WTC11 (cell line): ENCODE results near the gene VAV2. TPM values are rescaled to one million over a fixed set of nuclear protein-coding genes. Genes with fewer than 3 reads are reported as not detected.

Experiments used
- ATAC-seq: fragments of 200-7000 bp; cut with Tn5 transposase; 2 replicates; pipeline ENCODE4 v1.10.0; 2021; ENCODE audit warnings: mild to moderate bottlenecking, moderate library complexity
- CTCF ChIA-PET: fragments of 300-600 bp; sonication (Branson Sonifier 250); formaldehyde crosslinking; loops from one replicate; lab custom pipeline; 2021; ENCODE audit warnings: antibody characterized with exemption; lab: Charles Lee
- POLR2A ChIA-PET: fragments of 350-600 bp; sonication (Branson Sonifier 250); formaldehyde crosslinking; loops from one replicate; lab custom pipeline; 2021; ENCODE audit warnings: antibody characterized with exemption; lab: Charles Lee
- DNase-seq: peaks from one replicate; pipeline ENCODE4 v3.0.0; 2021; ENCODE audit warnings: low spot score
- H3K27ac Mint-ChIP-seq: 2 replicates; pipeline ENCODE4 v1.8.0; 2021; ENCODE audit warnings: mixed read lengths
- H3K27me3 Mint-ChIP-seq: 2 replicates; pipeline ENCODE4 v1.8.0; 2021; ENCODE audit warnings: low read depth, mild to moderate bottlenecking, moderate library complexity, mixed read lengths
- H3K36me3 Mint-ChIP-seq: 2 replicates; pipeline ENCODE4 v1.8.0; 2021; ENCODE audit warnings: mixed read lengths
- H3K4me1 Mint-ChIP-seq: 2 replicates; pipeline ENCODE4 v1.8.0; 2022; ENCODE audit warnings: mixed read lengths
- H3K4me3 Mint-ChIP-seq: 2 replicates; pipeline ENCODE4 v1.8.0; 2021; ENCODE audit warnings: mild to moderate bottlenecking, moderate library complexity, mixed read lengths
- H3K9me3 Mint-ChIP-seq: 2 replicates; pipeline ENCODE4 v1.8.0; 2021; ENCODE audit warnings: mixed read lengths
- ATF6 ChIP-seq: sonication (generic); formaldehyde crosslinking; IDR thresholded peaks from 2 replicates; pipeline ENCODE4 v1.8.1; 2023; ENCODE audit warnings: mild to moderate bottlenecking, missing genetic modification reagents
- CREB1 ChIP-seq: sonication (generic); formaldehyde crosslinking; IDR thresholded peaks from 2 replicates; pipeline ENCODE4 v1.8.0; 2023; ENCODE audit warnings: mild to moderate bottlenecking, missing genetic modification reagents
- CTCF ChIP-seq: fragments of 200-600 bp; IDR thresholded peaks from 2 replicates; pipeline ENCODE4 v1.8.0; 2022; ENCODE audit warnings: antibody characterized with exemption
- EMX1 ChIP-seq: fragments of 250-450 bp; sonication (Bioruptor Pico); IDR thresholded peaks from 2 replicates; pipeline ENCODE4 v1.8.0; 2021; ENCODE audit warnings: mild to moderate bottlenecking
- HMGXB4 ChIP-seq: sonication (generic); formaldehyde crosslinking; IDR thresholded peaks from 2 replicates; pipeline ENCODE4 v1.8.1; 2023; ENCODE audit warnings: mild to moderate bottlenecking, moderate library complexity, missing genetic modification reagents
- JAZF1 ChIP-seq: fragments of 250-450 bp; sonication (Bioruptor Pico); IDR thresholded peaks from 2 replicates; pipeline ENCODE4 v1.9.0; 2021; ENCODE audit warnings: moderate library complexity, mild to moderate bottlenecking, inconsistent platforms
- MYBL2 ChIP-seq: sonication (generic); formaldehyde crosslinking; IDR thresholded peaks from 2 replicates; pipeline ENCODE4 v1.8.1; 2023; ENCODE audit warnings: mild to moderate bottlenecking, moderate library complexity, missing genetic modification reagents
- NR1H2 ChIP-seq: sonication (generic); formaldehyde crosslinking; IDR thresholded peaks from 2 replicates; pipeline ENCODE4 v1.9.0; 2021; ENCODE audit warnings: mild to moderate bottlenecking, moderate library complexity, missing genetic modification reagents
- PRRX2 ChIP-seq: fragments of 250-450 bp; sonication (Bioruptor Pico); IDR thresholded peaks from 2 replicates; pipeline ENCODE4 v1.8.0; 2021; ENCODE audit warnings: mild to moderate bottlenecking
- RORB ChIP-seq: fragments of 250-450 bp; sonication (Bioruptor Pico); IDR thresholded peaks from 2 replicates; pipeline ENCODE4 v1.9.0; 2021; ENCODE audit warnings: mild to moderate bottlenecking
- SMAD4 ChIP-seq: sonication (generic); formaldehyde crosslinking; IDR thresholded peaks from 2 replicates; pipeline ENCODE4 v1.8.0; 2022; ENCODE audit warnings: mild to moderate bottlenecking, missing genetic modification reagents
- SOX15 ChIP-seq: fragments of 250-450 bp; sonication (Bioruptor Pico); IDR thresholded peaks from 2 replicates; pipeline ENCODE4 v1.9.0; 2021; ENCODE audit warnings: mild to moderate bottlenecking
- USF1 ChIP-seq: sonication (generic); formaldehyde crosslinking; IDR thresholded peaks from 2 replicates; pipeline ENCODE4 v1.8.0; 2022; ENCODE audit warnings: mild to moderate bottlenecking, missing genetic modification reagents
- total RNA-seq: library from RNA; stranded (reverse); gene quantifications from 3 replicates; pipeline ENCODE4 v1.2.3, GENCODE V29; 2021
- TF ChIP-seq, protein P1 (sequence below): sonication (generic); formaldehyde crosslinking; IDR thresholded peaks from 2 replicates; pipeline ENCODE4 v1.8.0; 2023; ENCODE audit warnings: mild to moderate bottlenecking, missing genetic modification reagents
- TF ChIP-seq, protein P2 (sequence below): fragments of 250-450 bp; sonication (Bioruptor Pico); IDR thresholded peaks from 2 replicates; pipeline ENCODE4 v1.9.0; 2021; ENCODE audit warnings: moderate library complexity, mild to moderate bottlenecking, inconsistent platforms, borderline replicate concordance
- TF ChIP-seq, protein P3 (sequence below): sonication (generic); formaldehyde crosslinking; IDR thresholded peaks from 2 replicates; pipeline ENCODE4 v1.8.0; 2022; ENCODE audit warnings: mild to moderate bottlenecking, missing genetic modification reagents

The VAV2 gene
- total RNA-seq, 1 experiment from 2014 or later = 39.7 TPM

- TF ChIP-seq, protein P1, sequence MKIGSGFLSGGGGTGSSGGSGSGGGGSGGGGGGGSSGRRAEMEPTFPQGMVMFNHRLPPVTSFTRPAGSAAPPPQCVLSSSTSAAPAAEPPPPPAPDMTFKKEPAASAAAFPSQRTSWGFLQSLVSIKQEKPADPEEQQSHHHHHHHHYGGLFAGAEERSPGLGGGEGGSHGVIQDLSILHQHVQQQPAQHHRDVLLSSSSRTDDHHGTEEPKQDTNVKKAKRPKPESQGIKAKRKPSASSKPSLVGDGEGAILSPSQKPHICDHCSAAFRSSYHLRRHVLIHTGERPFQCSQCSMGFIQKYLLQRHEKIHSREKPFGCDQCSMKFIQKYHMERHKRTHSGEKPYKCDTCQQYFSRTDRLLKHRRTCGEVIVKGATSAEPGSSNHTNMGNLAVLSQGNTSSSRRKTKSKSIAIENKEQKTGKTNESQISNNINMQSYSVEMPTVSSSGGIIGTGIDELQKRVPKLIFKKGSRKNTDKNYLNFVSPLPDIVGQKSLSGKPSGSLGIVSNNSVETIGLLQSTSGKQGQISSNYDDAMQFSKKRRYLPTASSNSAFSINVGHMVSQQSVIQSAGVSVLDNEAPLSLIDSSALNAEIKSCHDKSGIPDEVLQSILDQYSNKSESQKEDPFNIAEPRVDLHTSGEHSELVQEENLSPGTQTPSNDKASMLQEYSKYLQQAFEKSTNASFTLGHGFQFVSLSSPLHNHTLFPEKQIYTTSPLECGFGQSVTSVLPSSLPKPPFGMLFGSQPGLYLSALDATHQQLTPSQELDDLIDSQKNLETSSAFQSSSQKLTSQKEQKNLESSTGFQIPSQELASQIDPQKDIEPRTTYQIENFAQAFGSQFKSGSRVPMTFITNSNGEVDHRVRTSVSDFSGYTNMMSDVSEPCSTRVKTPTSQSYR (CRISPR knock-in tag) = no peak
- TF ChIP-seq CREB1 (CRISPR knock-in tag) = no peak
Measured at GRCh38 chr9:134036130-134036529, 44.0 kb upstream of the VAV2 start (continued).

- ChIA-PET POLR2A (no interaction called here), CTCF (no interaction called here)
- Mint-ChIP-seq H3K4me1 (no peaks in the 10 kb centered on the region), H3K9me3 (no peaks in the 10 kb centered on the region), H3K27ac (no peak overlapping the region), H3K27me3 (no peaks in the 10 kb centered on the region), H3K4me3 (no peak overlapping the region), H3K36me3 (peaks cover 60% of the 10 kb centered on the region)
- TF ChIP-seq SMAD4 (CRISPR knock-in tag) (no peak), EMX1 (CRISPR knock-in tag) (no peak), MYBL2 (CRISPR knock-in tag) (no peak), RORB (CRISPR knock-in tag) (no peak), SOX15 (CRISPR knock-in tag) (no peak), JAZF1 (no peak), NR1H2 (CRISPR knock-in tag) (no peak), PRRX2 (CRISPR knock-in tag) (no peak)
- TF ChIP-seq, protein P2, sequence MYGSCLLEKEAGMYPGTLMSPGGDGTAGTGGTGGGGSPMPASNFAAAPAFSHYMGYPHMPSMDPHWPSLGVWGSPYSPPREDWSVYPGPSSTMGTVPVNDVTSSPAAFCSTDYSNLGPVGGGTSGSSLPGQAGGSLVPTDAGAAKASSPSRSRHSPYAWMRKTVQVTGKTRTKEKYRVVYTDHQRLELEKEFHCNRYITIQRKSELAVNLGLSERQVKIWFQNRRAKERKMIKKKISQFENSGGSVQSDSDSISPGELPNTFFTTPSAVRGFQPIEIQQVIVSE = no peak
- DNase-seq = no peak
- no peak for ATAC-seq
Measured at GRCh38 chr9:134035041-134036039, 43.2 kb upstream of the VAV2 start.

DNA sequence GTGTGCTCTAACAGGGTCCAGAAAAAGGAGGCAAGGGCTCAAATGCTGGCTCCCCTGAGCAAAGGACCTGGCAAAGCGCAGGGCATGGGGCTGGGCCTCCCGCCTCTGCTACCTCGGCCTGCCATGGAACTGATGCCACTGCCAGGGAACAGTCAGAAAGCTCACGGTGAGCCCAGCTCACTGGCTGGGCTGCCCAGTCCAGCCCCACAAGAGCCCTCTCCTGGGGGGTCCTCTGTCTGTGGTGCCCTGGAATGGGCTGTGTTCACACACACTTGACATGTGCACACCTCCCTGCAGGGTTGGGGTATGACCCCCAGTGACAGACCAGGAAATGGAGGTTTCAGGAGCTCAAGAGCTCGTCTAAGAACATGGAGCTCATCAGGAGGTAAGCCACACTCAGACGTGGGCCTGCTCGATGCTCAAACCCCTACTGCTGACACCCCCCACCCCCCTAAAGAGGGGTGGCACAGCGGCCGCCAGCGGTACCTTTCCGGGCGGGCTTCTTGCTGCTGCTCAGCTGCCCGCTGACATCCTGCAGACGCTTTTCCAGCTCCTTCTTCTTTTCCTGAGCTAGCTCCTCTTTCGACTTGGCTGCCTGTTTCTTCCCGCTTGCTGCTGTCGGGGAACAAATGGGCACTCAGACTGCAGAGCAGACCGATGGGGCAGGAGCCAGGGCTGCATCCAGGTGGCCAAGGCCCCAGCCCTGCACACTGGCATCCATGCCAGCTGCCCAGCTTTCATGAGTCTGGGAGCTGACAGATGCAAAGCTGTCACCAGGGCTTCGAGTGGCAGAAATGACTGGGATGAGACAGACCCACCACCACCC is 42.3 kb upstream of the VAV2 start:
- no peaks in the 10 kb centered on the region for H3K9me3 Mint-ChIP-seq
- no peak overlapping the region for H3K4me3 Mint-ChIP-seq
- H3K27ac Mint-ChIP-seq = no peak overlapping the region
- ChIA-PET POLR2A (no interaction called here), CTCF (no interaction called here)
- no peaks in the 10 kb centered on the region for H3K27me3 Mint-ChIP-seq
- TF ChIP-seq ATF6 (CRISPR knock-in tag) = no peak
- no peak for TF ChIP-seq HMGXB4 (CRISPR knock-in tag)
- no peak for TF ChIP-seq CTCF
- TF ChIP-seq, protein P3, sequence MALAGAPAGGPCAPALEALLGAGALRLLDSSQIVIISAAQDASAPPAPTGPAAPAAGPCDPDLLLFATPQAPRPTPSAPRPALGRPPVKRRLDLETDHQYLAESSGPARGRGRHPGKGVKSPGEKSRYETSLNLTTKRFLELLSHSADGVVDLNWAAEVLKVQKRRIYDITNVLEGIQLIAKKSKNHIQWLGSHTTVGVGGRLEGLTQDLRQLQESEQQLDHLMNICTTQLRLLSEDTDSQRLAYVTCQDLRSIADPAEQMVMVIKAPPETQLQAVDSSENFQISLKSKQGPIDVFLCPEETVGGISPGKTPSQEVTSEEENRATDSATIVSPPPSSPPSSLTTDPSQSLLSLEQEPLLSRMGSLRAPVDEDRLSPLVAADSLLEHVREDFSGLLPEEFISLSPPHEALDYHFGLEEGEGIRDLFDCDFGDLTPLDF (CRISPR knock-in tag) = no peak
- no peak for TF ChIP-seq USF1 (CRISPR knock-in tag)
- TF ChIP-seq EMX1 (CRISPR knock-in tag) = no peak
- H3K36me3 Mint-ChIP-seq = peaks cover 51% of the 10 kb centered on the region
- DNase-seq = no peak
- no peak for ATAC-seq
- no peaks in the 10 kb centered on the region for H3K4me1 Mint-ChIP-seq
